OCI-LY1 (cell line): Measurements from ENCODE around the gene FGF5.
A peak's percentile ranks its signal among the peaks of the same experiment; 100 is the strongest.

Experiments used
- H2AFZ ChIP-seq: fragments of 200-600 bp; sonication (generic), shearing (Covaris generic); 2 replicates; pipeline ENCODE4 v1.6.0; 2014; ENCODE audit warnings: antibody characterized with exemption, mild to moderate bottlenecking, low read length
- H3F3A ChIP-seq: fragments of 200-600 bp; sonication (generic), shearing (Covaris generic); 2 replicates; pipeline ENCODE4 v1.6.0; 2014; ENCODE audit warnings: mild to moderate bottlenecking, antibody characterized with exemption, low read length, moderate library complexity; ENCODE audit not compliant: insufficient read depth
- H3K27ac ChIP-seq: fragments of 200-600 bp; sonication (generic); 2 replicates; pipeline ENCODE4 v1.5.1; 2014; ENCODE audit warnings: low read length, mixed run types, mild to moderate bottlenecking, low read depth; ENCODE audit not compliant: poor library complexity, severe bottlenecking
- H3K27me3 ChIP-seq: fragments of 200-600 bp; sonication (generic); 2 replicates; pipeline ENCODE4 v1.6.0; 2014; ENCODE audit warnings: antibody characterized with exemption, mild to moderate bottlenecking, low read length, moderate library complexity; ENCODE audit not compliant: insufficient read depth
- H3K36me3 ChIP-seq: fragments of 200-600 bp; sonication (generic); 2 replicates; pipeline ENCODE4 v1.6.1; 2014; ENCODE audit warnings: mild to moderate bottlenecking, antibody characterized with exemption, low read length, moderate library complexity, mixed read lengths; ENCODE audit not compliant: insufficient read depth
- H3K4me1 ChIP-seq: fragments of 200-600 bp; sonication (generic); 2 replicates; pipeline ENCODE4 v1.5.1; 2014; ENCODE audit warnings: mild to moderate bottlenecking, low read length, moderate library complexity; ENCODE audit not compliant: insufficient read depth, severe bottlenecking
- H3K4me2 ChIP-seq: fragments of 200-600 bp; sonication (generic), shearing (Covaris generic); 2 replicates; pipeline ENCODE4 v1.6.1; 2014; ENCODE audit warnings: low read length
- H3K4me3 ChIP-seq: fragments of 200-600 bp; sonication (generic); 2 replicates; pipeline ENCODE4 v1.5.1; 2014; ENCODE audit warnings: low read length, low read depth, mild to moderate bottlenecking, mixed read lengths; ENCODE audit not compliant: poor library complexity, severe bottlenecking
- H3K79me2 ChIP-seq: fragments of 200-600 bp; shearing (Covaris generic); 2 replicates; pipeline ENCODE4 v1.6.1; 2016; ENCODE audit warnings: mixed run types, low read length, mixed read lengths; ENCODE audit not compliant: insufficient read depth
- H3K9ac ChIP-seq: fragments of 200-600 bp; sonication (generic), shearing (Covaris generic); 2 replicates; pipeline ENCODE4 v1.6.1; 2014; ENCODE audit warnings: mild to moderate bottlenecking, low read length, mixed read lengths
- H3K9me2 ChIP-seq: fragments of 200-600 bp; sonication (generic), shearing (Covaris generic); 2 replicates; pipeline ENCODE4 v1.6.1; 2014; ENCODE audit warnings: low read depth, mild to moderate bottlenecking, low read length, mixed read lengths
- H3K9me3 ChIP-seq: fragments of 200-600 bp; shearing (Covaris generic); 2 replicates; pipeline ENCODE4 v1.6.1; 2014; ENCODE audit warnings: low read length, mixed read lengths
- H4K20me1 ChIP-seq: fragments of 200-600 bp; sonication (generic), shearing (Covaris generic); 2 replicates; pipeline ENCODE4 v1.6.0; 2016; ENCODE audit warnings: mild to moderate bottlenecking, low read length; ENCODE audit not compliant: insufficient read depth
- CTCF ChIP-seq: fragments of 200-600 bp; sonication (generic), shearing (Covaris generic); IDR thresholded peaks from 2 replicates; pipeline ENCODE4 v1.5.1; 2017; ENCODE audit warnings: mild to moderate bottlenecking, antibody characterized with exemption, low read length, moderate library complexity, mixed read lengths
- EZH2 ChIP-seq: fragments of 200-600 bp; sonication (generic), shearing (Covaris generic); IDR thresholded peaks from 2 replicates; pipeline ENCODE4 v1.8.0; 2017; ENCODE audit warnings: borderline replicate concordance, mixed run types, mild to moderate bottlenecking, antibody characterized with exemption, low read length, moderate library complexity, mixed read lengths

FGF5 gene

GRCh38 chr4:80322716-80323115, 56.3 kb downstream of the FGF5 start:
- TF ChIP-seq CTCF (peak; percentile 15; the same call in 1 of the 2 replicates), EZH2 (no peak)
- no peaks in the 10 kb centered on the region for H4K20me1 ChIP-seq
- H3K27me3 ChIP-seq: 0 out of 2 replicates have a peak, but pooled peaks cover 4% of the 10 kb centered on the region
- no peak overlapping the region for H3K4me3 ChIP-seq
- H3K9ac ChIP-seq: no peak overlapping the region
- H3K79me2 ChIP-seq: no peaks in the 10 kb centered on the region
- H3K9me3 ChIP-seq: no peaks in the 10 kb centered on the region
- no peak overlapping the region for H2AFZ ChIP-seq
- no peaks in the 10 kb centered on the region for H3K4me1 ChIP-seq
- H3K9me2 ChIP-seq: no peaks in the 10 kb centered on the region
- H3K36me3 ChIP-seq: no peaks in the 10 kb centered on the region
- H3K27ac ChIP-seq: no peak overlapping the region
- no peak overlapping the region for H3K4me2 ChIP-seq
- H3F3A ChIP-seq: no peaks in the 10 kb centered on the region

- Histone ChIP-seq H3K79me2 (no peaks in the 10 kb centered on the region), H3K9me2 (no peaks in the 10 kb centered on the region), H3K9ac (no peak overlapping the region), H3F3A (no peaks in the 10 kb centered on the region), H3K36me3 (no peaks in the 10 kb centered on the region), H2AFZ (no peak overlapping the region), H3K4me1 (no peaks in the 10 kb centered on the region), H3K4me3 (no peak overlapping the region), H4K20me1 (no peaks in the 10 kb centered on the region), H3K27me3 (0 out of 2 replicates have a peak, but pooled peaks cover 4% of the 10 kb centered on the region), H3K4me2 (no peak overlapping the region), H3K27ac (no peak overlapping the region), H3K9me3 (no peaks in the 10 kb centered on the region)
- TF ChIP-seq CTCF: no peak
- no peak for TF ChIP-seq EZH2
Measured at GRCh38 chr4:80324171-80324570, 57.7 kb downstream of the FGF5 start.

GRCh38 chr4:80331693-80332092, 65.2 kb downstream of the FGF5 start:
- Histone ChIP-seq H4K20me1 (no peaks in the 10 kb centered on the region), H3F3A (no peaks in the 10 kb centered on the region), H3K4me1 (peaks cover 15% of the 10 kb centered on the region), H3K9me3 (no peaks in the 10 kb centered on the region), H3K9ac (no peak overlapping the region), H3K27me3 (no peaks in the 10 kb centered on the region), H3K4me2 (no peak overlapping the region), H3K79me2 (no peaks in the 10 kb centered on the region), H3K9me2 (no peaks in the 10 kb centered on the region), H3K36me3 (no peaks in the 10 kb centered on the region), H3K4me3 (no peak overlapping the region), H3K27ac (no peak overlapping the region), H2AFZ (no peak overlapping the region)
- TF ChIP-seq EZH2 (no peak), CTCF (no peak)
